Liver (tissue), 9 donors: ENCODE data around the gene EBLN2. TPM values are rescaled to one million over a fixed set of nuclear protein-coding genes. Genes with fewer than 3 reads are reported as not detected.

Experiments used
- DNase-seq: peaks from one replicate; pipeline ENCODE4 v3.0.0-alpha.2; 2017; ENCODE audit warnings: low spot score
- H3K27ac ChIP-seq, 2 donors: one replicate each; pipeline ENCODE4 v1.7.0; 2013; ENCODE audit warnings: inconsistent platforms in 2 of 2, low read length in 2 of 2, control low read depth in 1 of 2, low read depth in 1 of 2, mild to moderate bottlenecking in 1 of 2
- H3K27me3 ChIP-seq, 4 donors: one replicate each; pipeline versions ENCODE4 v1.6.1 to v1.7.0; 2013; ENCODE audit warnings: low read length in 3 of 4, inconsistent platforms in 1 of 4, mild to moderate bottlenecking in 1 of 4, moderate library complexity in 1 of 4; ENCODE audit not compliant: control insufficient read depth in 4 of 4, insufficient read depth in 4 of 4
- H3K36me3 ChIP-seq, 4 donors: one replicate each; pipeline versions ENCODE4 v1.6.1 to v1.7.0; 2013; ENCODE audit warnings: low read length in 3 of 4, mild to moderate bottlenecking in 3 of 4, low read depth in 1 of 4, moderate library complexity in 1 of 4; ENCODE audit not compliant: control insufficient read depth in 4 of 4, insufficient read depth in 3 of 4
- H3K4me1 ChIP-seq, 4 donors: one replicate each; pipeline versions ENCODE4 v1.6.1 to v1.7.0; 2013; ENCODE audit warnings: low read length in 3 of 4, mild to moderate bottlenecking in 3 of 4, moderate library complexity in 1 of 4; ENCODE audit not compliant: control insufficient read depth in 4 of 4, insufficient read depth in 4 of 4
- H3K4me3 ChIP-seq, 3 donors: one replicate each; pipeline versions ENCODE4 v1.6.1 to v1.7.0; 2013; ENCODE audit warnings: low read length in 3 of 3, control low read depth in 1 of 3, low read depth in 1 of 3, mild to moderate bottlenecking in 1 of 3
- H3K9ac ChIP-seq, 2 donors: one replicate each; pipeline ENCODE4 v1.7.0; 2013; ENCODE audit warnings: low read length in 2 of 2, mild to moderate bottlenecking in 2 of 2, moderate library complexity in 2 of 2, control low read depth in 1 of 2, low read depth in 1 of 2
- H3K9me3 ChIP-seq, 4 donors: one replicate each; pipeline versions ENCODE4 v1.6.1 to v1.7.0; 2013; ENCODE audit warnings: low read length in 3 of 4; ENCODE audit not compliant: control insufficient read depth in 4 of 4
- EGR1 ChIP-seq, 2 donors: IDR thresholded peaks; 2 replicates each; pipeline ENCODE4 v1.6.1; 2016 to 2018; ENCODE audit warnings: antibody characterized with exemption in 2 of 2, low read depth in 2 of 2
- FOXA1 ChIP-seq: IDR thresholded peaks from 2 replicates; pipeline ENCODE4 v1.6.1; 2016; ENCODE audit warnings: antibody characterized with exemption
- FOXA2 ChIP-seq: IDR thresholded peaks from 2 replicates; pipeline ENCODE4 v1.6.1; 2016; ENCODE audit warnings: antibody characterized with exemption
- GABPA ChIP-seq, 2 donors: IDR thresholded peaks in 1 of 2; conservative IDR thresholded peaks in 1 of 2; 2 replicates each; pipeline ENCODE4 v1.6.1; 2016; ENCODE audit warnings: antibody characterized with exemption in 2 of 2, mild to moderate bottlenecking in 1 of 2, moderate library complexity in 1 of 2
- HNF4A ChIP-seq, 2 donors: conservative IDR thresholded peaks; 2 replicates each; pipeline ENCODE4 v1.6.1; 2016; ENCODE audit warnings: antibody characterized with exemption in 2 of 2, mild to moderate bottlenecking in 2 of 2
- HNF4G ChIP-seq: IDR thresholded peaks from 2 replicates; pipeline ENCODE4 v1.6.1; 2016; ENCODE audit warnings: antibody characterized with exemption
- JUND ChIP-seq, 2 donors: IDR thresholded peaks; 2 replicates each; pipeline ENCODE4 v1.6.1; 2016; ENCODE audit warnings: antibody characterized with exemption in 2 of 2
- NR2F2 ChIP-seq: IDR thresholded peaks from 2 replicates; pipeline ENCODE4 v1.6.1; 2016; ENCODE audit warnings: antibody characterized with exemption
- RAD21 ChIP-seq, 2 donors: IDR thresholded peaks; 2 replicates each; pipeline ENCODE4 v1.6.1; 2016; ENCODE audit warnings: antibody characterized with exemption in 2 of 2, mild to moderate bottlenecking in 2 of 2
- RXRA ChIP-seq, 2 donors: IDR thresholded peaks; 2 replicates each; pipeline ENCODE4 v1.6.1; 2017 to 2018; ENCODE audit warnings: antibody characterized with exemption in 2 of 2, mild to moderate bottlenecking in 1 of 2
- SP1 ChIP-seq: IDR thresholded peaks from 2 replicates; pipeline ENCODE4 v1.6.1; 2018; ENCODE audit warnings: antibody characterized with exemption, mild to moderate bottlenecking
- TAF1 ChIP-seq: conservative IDR thresholded peaks from 2 replicates; pipeline ENCODE4 v1.6.1; 2016; ENCODE audit warnings: antibody characterized with exemption, mild to moderate bottlenecking
- YY1 ChIP-seq: IDR thresholded peaks from 2 replicates; pipeline ENCODE4 v1.6.1; 2016; ENCODE audit warnings: antibody characterized with exemption, mild to moderate bottlenecking
- WGBS: extraction: QIAGEN DNeasy Blood & Tissue Kit; methylation state at CpG from one replicate; pipeline ENCODE4 v1.1.7; 2013; 5-methylcytosine and 5-hydroxymethylcytosine counted together
- polyA plus RNA-seq, 2 donors: library from polyadenylated mRNA; stranded (reverse) in 1 of 2; unstranded in 1 of 2; fragments of 200-250 nt in 1 of 2; fragments of >200 nt in 1 of 2; fragmentation: Nextera tagmentation in 1 of 2; extraction: Ambion mirVana in 1 of 2; gene quantifications; one replicate each; pipeline versions ENCODE4 v1.2.1 to v1.2.3, GENCODE V29; 2013 to 2015
- total RNA-seq, 2 donors: library from RNA; depleted of rRNA; stranded (reverse); fragments of >200 nt; gene quantifications; one replicate each; pipeline ENCODE4 v1.2.3, GENCODE V29; 2014
- TF ChIP-seq, protein P1 (sequence below): fragments of 150-350 bp; IDR thresholded peaks from 2 replicates; pipeline ENCODE4 v1.5.1; 2017; ENCODE audit warnings: improper control_type of control experiment, low read depth, low read length; ENCODE audit not compliant: missing input control
- TF ChIP-seq, protein P2 (sequence below): IDR thresholded peaks from 2 replicates; pipeline ENCODE4 v1.6.1; 2016; ENCODE audit warnings: antibody characterized with exemption
- TF ChIP-seq, protein P3 (sequence below): IDR thresholded peaks from 2 replicates; pipeline ENCODE4 v1.6.1; 2016; ENCODE audit warnings: antibody characterized with exemption
- TF ChIP-seq, protein P4 (sequence below): IDR thresholded peaks from 2 replicates; pipeline ENCODE4 v1.6.1; 2016; ENCODE audit warnings: antibody characterized with exemption, mild to moderate bottlenecking
- TF ChIP-seq, protein P5 (sequence below): IDR thresholded peaks from 2 replicates; pipeline ENCODE4 v1.6.1; 2016; ENCODE audit warnings: antibody characterized with exemption
- donor health status: healthy.
- donor health status: healthy.
- donor health status: healthy.
- donor health status: healthy.
- donor health status: healthy.

Gene EBLN2
- total and polyA plus RNA-seq, 4 donors: 0.31 to 7.2 (median 2.0) TPM

DNA sequence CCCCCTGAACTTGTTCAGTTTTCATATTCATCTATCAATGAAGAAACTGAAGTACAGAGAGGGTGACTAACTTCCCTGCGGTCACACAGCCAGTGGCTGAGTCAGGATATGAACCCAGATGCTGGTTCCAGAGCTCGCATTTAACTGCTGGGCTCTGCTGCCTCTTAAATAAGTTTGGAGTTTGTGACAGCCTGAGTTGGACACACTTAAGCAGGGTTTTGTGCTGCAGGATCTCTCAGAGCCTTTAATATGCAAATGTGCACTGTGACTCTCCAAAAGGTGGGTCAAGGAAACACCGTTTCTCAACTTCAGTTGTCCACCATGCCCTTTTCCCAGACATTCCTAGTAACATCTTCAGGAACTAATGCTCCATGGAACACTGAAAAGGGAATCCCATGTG, 45.8 kb downstream of the EBLN2 start:
- Histone ChIP-seq H3K9me3 (no peaks in the 10 kb centered on the region), H3K27me3 (peaks cover 0 to 3% (median 0%) of the 10 kb centered on the region in 4 donors), H3K36me3 (no peaks in the 10 kb centered on the region), H3K4me3 (no peak overlapping the region), H3K4me1 (no peaks in the 10 kb centered on the region), H3K27ac (no peak overlapping the region), H3K9ac (no peak overlapping the region)
- no peak for DNase-seq
- WGBS: 90% methylated on average over 3 of the region's 3 CpGs
- TF ChIP-seq GABPA (IDR thresholded peaks at IDR 0.05 in 1 of 2, conservative IDR thresholded peaks at IDR 0.05 in 1 of 2) (no peak), JUND (IDR thresholded peaks at IDR 0.05) (no peak), NR2F2 (no peak), RXRA (IDR thresholded peaks at IDR 0.05) (no peak), FOXA1 (no peak), HNF4A (conservative IDR thresholded peaks at IDR 0.05) (no peak), FOXA2 (no peak), HNF4G (no peak), SP1 (no peak), RAD21 (IDR thresholded peaks at IDR 0.05) (no peak), TAF1 (no peak), EGR1 (IDR thresholded peaks at IDR 0.05; ENCODE audit: low read depth in 2 of 2) (no peak), YY1 (no peak)
- TF ChIP-seq, protein P1, sequence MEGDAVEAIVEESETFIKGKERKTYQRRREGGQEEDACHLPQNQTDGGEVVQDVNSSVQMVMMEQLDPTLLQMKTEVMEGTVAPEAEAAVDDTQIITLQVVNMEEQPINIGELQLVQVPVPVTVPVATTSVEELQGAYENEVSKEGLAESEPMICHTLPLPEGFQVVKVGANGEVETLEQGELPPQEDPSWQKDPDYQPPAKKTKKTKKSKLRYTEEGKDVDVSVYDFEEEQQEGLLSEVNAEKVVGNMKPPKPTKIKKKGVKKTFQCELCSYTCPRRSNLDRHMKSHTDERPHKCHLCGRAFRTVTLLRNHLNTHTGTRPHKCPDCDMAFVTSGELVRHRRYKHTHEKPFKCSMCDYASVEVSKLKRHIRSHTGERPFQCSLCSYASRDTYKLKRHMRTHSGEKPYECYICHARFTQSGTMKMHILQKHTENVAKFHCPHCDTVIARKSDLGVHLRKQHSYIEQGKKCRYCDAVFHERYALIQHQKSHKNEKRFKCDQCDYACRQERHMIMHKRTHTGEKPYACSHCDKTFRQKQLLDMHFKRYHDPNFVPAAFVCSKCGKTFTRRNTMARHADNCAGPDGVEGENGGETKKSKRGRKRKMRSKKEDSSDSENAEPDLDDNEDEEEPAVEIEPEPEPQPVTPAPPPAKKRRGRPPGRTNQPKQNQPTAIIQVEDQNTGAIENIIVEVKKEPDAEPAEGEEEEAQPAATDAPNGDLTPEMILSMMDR: no peak
- TF ChIP-seq, protein P2, sequence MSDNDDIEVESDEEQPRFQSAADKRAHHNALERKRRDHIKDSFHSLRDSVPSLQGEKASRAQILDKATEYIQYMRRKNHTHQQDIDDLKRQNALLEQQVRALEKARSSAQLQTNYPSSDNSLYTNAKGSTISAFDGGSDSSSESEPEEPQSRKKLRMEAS: no peak
- TF ChIP-seq, protein P3, sequence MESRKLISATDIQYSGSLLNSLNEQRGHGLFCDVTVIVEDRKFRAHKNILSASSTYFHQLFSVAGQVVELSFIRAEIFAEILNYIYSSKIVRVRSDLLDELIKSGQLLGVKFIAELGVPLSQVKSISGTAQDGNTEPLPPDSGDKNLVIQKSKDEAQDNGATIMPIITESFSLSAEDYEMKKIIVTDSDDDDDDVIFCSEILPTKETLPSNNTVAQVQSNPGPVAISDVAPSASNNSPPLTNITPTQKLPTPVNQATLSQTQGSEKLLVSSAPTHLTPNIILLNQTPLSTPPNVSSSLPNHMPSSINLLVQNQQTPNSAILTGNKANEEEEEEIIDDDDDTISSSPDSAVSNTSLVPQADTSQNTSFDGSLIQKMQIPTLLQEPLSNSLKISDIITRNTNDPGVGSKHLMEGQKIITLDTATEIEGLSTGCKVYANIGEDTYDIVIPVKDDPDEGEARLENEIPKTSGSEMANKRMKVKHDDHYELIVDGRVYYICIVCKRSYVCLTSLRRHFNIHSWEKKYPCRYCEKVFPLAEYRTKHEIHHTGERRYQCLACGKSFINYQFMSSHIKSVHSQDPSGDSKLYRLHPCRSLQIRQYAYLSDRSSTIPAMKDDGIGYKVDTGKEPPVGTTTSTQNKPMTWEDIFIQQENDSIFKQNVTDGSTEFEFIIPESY: no peak
- TF ChIP-seq, protein P4, sequence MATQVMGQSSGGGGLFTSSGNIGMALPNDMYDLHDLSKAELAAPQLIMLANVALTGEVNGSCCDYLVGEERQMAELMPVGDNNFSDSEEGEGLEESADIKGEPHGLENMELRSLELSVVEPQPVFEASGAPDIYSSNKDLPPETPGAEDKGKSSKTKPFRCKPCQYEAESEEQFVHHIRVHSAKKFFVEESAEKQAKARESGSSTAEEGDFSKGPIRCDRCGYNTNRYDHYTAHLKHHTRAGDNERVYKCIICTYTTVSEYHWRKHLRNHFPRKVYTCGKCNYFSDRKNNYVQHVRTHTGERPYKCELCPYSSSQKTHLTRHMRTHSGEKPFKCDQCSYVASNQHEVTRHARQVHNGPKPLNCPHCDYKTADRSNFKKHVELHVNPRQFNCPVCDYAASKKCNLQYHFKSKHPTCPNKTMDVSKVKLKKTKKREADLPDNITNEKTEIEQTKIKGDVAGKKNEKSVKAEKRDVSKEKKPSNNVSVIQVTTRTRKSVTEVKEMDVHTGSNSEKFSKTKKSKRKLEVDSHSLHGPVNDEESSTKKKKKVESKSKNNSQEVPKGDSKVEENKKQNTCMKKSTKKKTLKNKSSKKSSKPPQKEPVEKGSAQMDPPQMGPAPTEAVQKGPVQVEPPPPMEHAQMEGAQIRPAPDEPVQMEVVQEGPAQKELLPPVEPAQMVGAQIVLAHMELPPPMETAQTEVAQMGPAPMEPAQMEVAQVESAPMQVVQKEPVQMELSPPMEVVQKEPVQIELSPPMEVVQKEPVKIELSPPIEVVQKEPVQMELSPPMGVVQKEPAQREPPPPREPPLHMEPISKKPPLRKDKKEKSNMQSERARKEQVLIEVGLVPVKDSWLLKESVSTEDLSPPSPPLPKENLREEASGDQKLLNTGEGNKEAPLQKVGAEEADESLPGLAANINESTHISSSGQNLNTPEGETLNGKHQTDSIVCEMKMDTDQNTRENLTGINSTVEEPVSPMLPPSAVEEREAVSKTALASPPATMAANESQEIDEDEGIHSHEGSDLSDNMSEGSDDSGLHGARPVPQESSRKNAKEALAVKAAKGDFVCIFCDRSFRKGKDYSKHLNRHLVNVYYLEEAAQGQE: no peak
- TF ChIP-seq, protein P5, sequence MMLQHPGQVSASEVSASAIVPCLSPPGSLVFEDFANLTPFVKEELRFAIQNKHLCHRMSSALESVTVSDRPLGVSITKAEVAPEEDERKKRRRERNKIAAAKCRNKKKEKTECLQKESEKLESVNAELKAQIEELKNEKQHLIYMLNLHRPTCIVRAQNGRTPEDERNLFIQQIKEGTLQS: no peak
